HG02798 (cell line): ENCODE measurements around the gene NGF.

ENCODE experiments used
- ATAC-seq: cut with Tn5 transposase; IDR thresholded peaks from one replicate; pipeline ENCODE4 v1.9.1; 2021; ENCODE audit warnings: mild to moderate bottlenecking; ENCODE audit not compliant: unreplicated experiment, poor library complexity

Gene NGF

GRCh38 chr1:115284209-115284608 is 53.8 kb downstream of the NGF start:
- no peak for ATAC-seq

GRCh38 chr1:115283681-115284146 is 54.3 kb downstream of the NGF start:
- no peak for ATAC-seq

GRCh38 chr1:115283249-115283648 is 54.8 kb downstream of the NGF start:
- no peak for ATAC-seq

- ATAC-seq = no peak
These were observed 55.2 kb downstream of the NGF start for GRCh38 chr1:115282807-115283208.

- no peak for ATAC-seq
These were observed 56.9 kb downstream of the NGF start for GRCh38 chr1:115281143-115281542.

GRCh38 chr1:115280064-115280463 is 58.0 kb downstream of the NGF start:
- ATAC-seq = no peak

- no peak for ATAC-seq
These were observed 59.8 kb downstream of the NGF start for GRCh38 chr1:115278211-115278610.

- no peak for ATAC-seq
These were observed 60.8 kb downstream of the NGF start for GRCh38 chr1:115277276-115277675.

- no peak for ATAC-seq
These were observed 62.8 kb downstream of the NGF start for GRCh38 chr1:115275216-115275615.

GRCh38 chr1:115274467-115274866 is 63.6 kb downstream of the NGF start:
- no peak for ATAC-seq

GRCh38 chr1:115266729-115267421 is 71.2 kb downstream of the NGF start:
- no peak for ATAC-seq

GRCh38 chr1:115265099-115265498 is 73.0 kb downstream of the NGF start:
- ATAC-seq = no peak

GRCh38 chr1:115262886-115263285 is 75.2 kb downstream of the NGF start:
- no peak for ATAC-seq

- ATAC-seq = no peak
These were observed 76.6 kb downstream of the NGF start for GRCh38 chr1:115261496-115261895.

GRCh38 chr1:115258302-115258866 is 79.7 kb downstream of the NGF start:
- ATAC-seq = no peak

- ATAC-seq = no peak
These were observed 80.5 kb downstream of the NGF start for GRCh38 chr1:115257591-115257990.

- ATAC-seq = no peak
These were observed 82.9 kb downstream of the NGF start for GRCh38 chr1:115255154-115255553.

GRCh38 chr1:115252585-115252984 is 85.5 kb downstream of the NGF start:
- no peak for ATAC-seq

GRCh38 chr1:115251856-115252255 is 86.2 kb downstream of the NGF start:
- no peak for ATAC-seq

- no peak for ATAC-seq
These were observed 86.7 kb downstream of the NGF start for GRCh38 chr1:115251340-115251748.

- no peak for ATAC-seq
These were observed 91.5 kb downstream of the NGF start for GRCh38 chr1:115246526-115246925.

GRCh38 chr1:115245227-115245626 is 92.8 kb downstream of the NGF start:
- no peak for ATAC-seq
